Loucy (cell line): ENCODE results near the gene MAP1B.

Experiments
- H2AFZ ChIP-seq: fragments of 200-600 bp; sonication (generic); 2 replicates; pipeline ENCODE4 v1.6.0; 2016; ENCODE audit warnings: antibody characterized with exemption, mild to moderate bottlenecking, low read length, moderate library complexity
- H3F3A ChIP-seq: fragments of 200-600 bp; 2 replicates; pipeline ENCODE4 v1.6.0; 2016; ENCODE audit warnings: antibody characterized with exemption, low read depth, mild to moderate bottlenecking
- H3K27me3 ChIP-seq: fragments of 200-600 bp; sonication (generic); 2 replicates; pipeline ENCODE4 v1.6.1; 2014; ENCODE audit warnings: low read length, mild to moderate bottlenecking; ENCODE audit not compliant: insufficient read depth, poor library complexity, severe bottlenecking
- H3K36me3 ChIP-seq: fragments of 200-600 bp; sonication (generic); 2 replicates; pipeline ENCODE4 v1.6.1; 2016; ENCODE audit warnings: low read length; ENCODE audit not compliant: insufficient read depth
- H3K4me1 ChIP-seq: fragments of 200-600 bp; sonication (generic); 2 replicates; pipeline ENCODE4 v1.5.1; 2014; ENCODE audit warnings: low read length, mild to moderate bottlenecking; ENCODE audit not compliant: insufficient read depth, poor library complexity, severe bottlenecking
- H3K4me2 ChIP-seq: fragments of 200-600 bp; sonication (generic); 2 replicates; pipeline ENCODE4 v1.6.0; 2014; ENCODE audit warnings: antibody characterized with exemption, low read length, low read depth, mild to moderate bottlenecking; ENCODE audit not compliant: poor library complexity, severe bottlenecking
- H3K4me3 ChIP-seq: fragments of 200-600 bp; sonication (generic); 2 replicates; pipeline ENCODE4 v1.5.1; 2014; ENCODE audit warnings: low read length, mild to moderate bottlenecking, mixed read lengths; ENCODE audit not compliant: poor library complexity, severe bottlenecking
- H3K79me2 ChIP-seq: fragments of 200-600 bp; sonication (generic); 2 replicates; pipeline ENCODE4 v1.6.1; 2014; ENCODE audit warnings: low read length; ENCODE audit not compliant: insufficient read depth
- H3K9ac ChIP-seq: fragments of 200-600 bp; sonication (generic); 2 replicates; pipeline ENCODE4 v1.6.0; 2014; ENCODE audit warnings: mild to moderate bottlenecking, low read depth, low read length, moderate library complexity; ENCODE audit not compliant: poor library complexity, severe bottlenecking
- H3K9me2 ChIP-seq: fragments of 200-600 bp; sonication (generic); replicated peaks from 2 replicates; pipeline ENCODE4 v1.6.1; 2016; ENCODE audit warnings: low read depth, low read length, mixed read lengths
- H3K9me3 ChIP-seq: fragments of 200-600 bp; sonication (generic); 2 replicates; pipeline ENCODE4 v1.6.1; 2014; ENCODE audit warnings: mild to moderate bottlenecking, antibody characterized with exemption, low read length, low read depth; ENCODE audit not compliant: insufficient read depth
- H4K20me1 ChIP-seq: fragments of 200-600 bp; sonication (generic); 2 replicates; pipeline ENCODE4 v1.6.0; 2014; ENCODE audit warnings: antibody characterized with exemption, low read length, mild to moderate bottlenecking; ENCODE audit not compliant: insufficient read depth, poor library complexity, severe bottlenecking
- CTCF ChIP-seq: fragments of 200-600 bp; sonication (generic); conservative IDR thresholded peaks from 2 replicates; pipeline ENCODE4 v1.5.1; 2014; ENCODE audit warnings: mild to moderate bottlenecking, antibody characterized with exemption, low read length
- EZH2phosphoT487 ChIP-seq: fragments of 200-600 bp; IDR thresholded peaks from 2 replicates; pipeline ENCODE4 v1.6.1; 2018; ENCODE audit warnings: antibody characterized with exemption, mild to moderate bottlenecking, moderate library complexity, borderline replicate concordance

Gene MAP1B

GRCh38 chr5:72110394-72111013 lies 3.2 kb downstream of the MAP1B start:
- Histone ChIP-seq H3K4me3 (no peak overlapping the region), H3K79me2 (no peaks in the 10 kb centered on the region), H3K9me3 (no peaks in the 10 kb centered on the region), H3K27me3 (no peaks in the 10 kb centered on the region), H3K4me2 (no peak overlapping the region), H3K9ac (no peak overlapping the region), H2AFZ (no peak overlapping the region), H3K9me2 (no peaks in the 10 kb centered on the region), H4K20me1 (no peaks in the 10 kb centered on the region), H3K36me3 (no peaks in the 10 kb centered on the region), H3K4me1 (no peaks in the 10 kb centered on the region), H3F3A (no peaks in the 10 kb centered on the region)
- no peak for TF ChIP-seq EZH2phosphoT487
- no peak for TF ChIP-seq CTCF

- Histone ChIP-seq H3K79me2 (no peaks in the 10 kb centered on the region), H3K9me3 (no peaks in the 10 kb centered on the region), H3K4me2 (no peak overlapping the region), H3K4me3 (no peak overlapping the region), H2AFZ (no peak overlapping the region), H3K36me3 (no peaks in the 10 kb centered on the region), H3K9me2 (no peaks in the 10 kb centered on the region), H3F3A (no peaks in the 10 kb centered on the region), H3K9ac (no peak overlapping the region), H4K20me1 (no peaks in the 10 kb centered on the region), H3K27me3 (no peaks in the 10 kb centered on the region), H3K4me1 (no peaks in the 10 kb centered on the region)
- TF ChIP-seq CTCF = no peak
- no peak for TF ChIP-seq EZH2phosphoT487
These were observed 5.1 kb downstream of the MAP1B start for GRCh38 chr5:72112389-72112788.

- Histone ChIP-seq H3K9me2 (no peaks in the 10 kb centered on the region), H3K9ac (no peak overlapping the region), H3K4me1 (no peaks in the 10 kb centered on the region), H3K27me3 (no peaks in the 10 kb centered on the region), H2AFZ (no peak overlapping the region), H3K79me2 (no peaks in the 10 kb centered on the region), H3F3A (no peaks in the 10 kb centered on the region), H4K20me1 (no peaks in the 10 kb centered on the region), H3K4me3 (no peak overlapping the region), H3K9me3 (no peaks in the 10 kb centered on the region), H3K36me3 (no peaks in the 10 kb centered on the region), H3K4me2 (no peak overlapping the region)
- TF ChIP-seq EZH2phosphoT487 = no peak
- TF ChIP-seq CTCF = no peak
These were observed 7.4 kb downstream of the MAP1B start for GRCh38 chr5:72114629-72115028.
